Measurements from ENCODE around the gene RALGPS1. TPM values are rescaled to one million over a fixed set of nuclear protein-coding genes. Genes with fewer than 3 reads are reported as not detected.

The RALGPS1 gene
- total and polyA plus RNA-seq, 2 of the 8 experiments (the other 6 are each of a cell fraction or from before 2014, with no cell fraction given) = 20.0 to 23.5 TPM

DNA sequence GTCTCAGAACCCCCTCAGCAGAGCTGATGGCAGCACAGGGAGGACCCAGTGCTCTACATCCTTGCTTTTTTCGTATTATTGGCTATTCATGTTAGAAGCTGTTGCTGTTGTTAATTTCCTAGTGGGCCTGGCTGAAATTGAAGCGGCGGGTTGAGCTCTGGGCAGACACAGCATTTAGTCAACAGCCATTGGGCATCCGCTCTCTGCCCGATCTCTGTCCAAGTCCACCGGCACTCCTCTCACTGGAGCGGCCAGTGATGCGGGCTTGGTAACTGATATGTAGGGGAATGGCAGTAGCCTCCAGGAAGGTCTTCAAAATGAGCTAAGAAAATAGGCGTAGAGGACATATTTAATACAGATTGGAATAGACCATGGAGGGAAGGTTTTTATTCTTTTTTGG, 348.7 kb downstream of the RALGPS1 start:
- H3K79me1 ChIP-seq (ENCODE audit: low read depth, low read length) = no peaks in the 10 kb centered on the region
- H3K4ac ChIP-seq (replicated peaks; ENCODE audit: insufficient read length, low read depth, low read length) = no peak overlapping the region
- H4K5ac ChIP-seq (ENCODE audit: insufficient read length, low read depth, low read length) = no peak overlapping the region
- no peak overlapping the region for H2BK5ac ChIP-seq (ENCODE audit: low read depth, low read length)
- 89% methylated on average over 9 of the region's 9 CpGs; no CpG with 5 or more reads in 1 of the 2 experiments for WGBS, 2 experiments (ENCODE audit: extremely low coverage in 1 of 2, insufficient coverage in 1 of 2, insufficient read length in 1 of 2, insufficient replicate concordance in 2 of 2, low coverage in 1 of 2, low lambda C conversion rate in 2 of 2, missing lambda C conversion rate in 1 of 2)
- H3K14ac ChIP-seq (ENCODE audit: insufficient read length) = no peak overlapping the region
- no peak overlapping the region for H3K27ac ChIP-seq (ENCODE audit: low read depth, low read length)
- FAIRE-seq (no peak), DNase-seq (ENCODE audit: low read depth in 1 of 2, low spot score in 2 of 2) (no peak)
- H3K9me3 ChIP-seq (ENCODE audit: insufficient read depth in 2 of 2, low read depth in 1 of 2, low read length in 1 of 2) = no peaks in the 10 kb centered on the region
- no peaks in the 10 kb centered on the region for H4K20me1 ChIP-seq (replicated peaks in 1 of 2; ENCODE audit: control insufficient read depth in 1 of 2, insufficient read depth in 2 of 2, low read length in 2 of 2)
- ChIA-PET POLR2A (ENCODE audit: partially characterized antibody) (no interaction called here), CTCF (ENCODE audit: partially characterized antibody) (interaction anchor here (0.6 to 1.9 kb wide), 8 partner anchors 14 to 103 kb away, joined by 3 to 6 read pairs (median 4); no protein-coding TSS in a partner anchor)
- H2BK12ac ChIP-seq (ENCODE audit: low read depth, low read length) = no peak overlapping the region
- no peak overlapping the region for H2BK20ac ChIP-seq (ENCODE audit: low read length)
- no peak overlapping the region for H3K9ac ChIP-seq (replicated peaks in 1 of 4; ENCODE audit: extremely low read depth in 1 of 4, low read depth in 3 of 4, low read length in 3 of 4)
- H3K4me3 ChIP-seq (ENCODE audit: extremely low read depth in 1 of 4, insufficient read depth in 2 of 4, low read depth in 3 of 4, low read length in 4 of 4) = no peak overlapping the region
- no peaks in the 10 kb centered on the region for H3K27me3 ChIP-seq (replicated peaks in 1 of 4; ENCODE audit: control insufficient read depth in 3 of 4, extremely low read depth in 1 of 4, insufficient read depth in 3 of 4, low read length in 3 of 4)
- H3K56ac ChIP-seq (replicated peaks; ENCODE audit: insufficient read length, low read depth, low read length) = no peak overlapping the region
- H3K23ac ChIP-seq (ENCODE audit: insufficient read length) = no peak overlapping the region
- H2AFZ ChIP-seq (ENCODE audit: low read length) = no peak overlapping the region
- H2BK15ac ChIP-seq (ENCODE audit: low read length) = no peak overlapping the region
- H4K91ac ChIP-seq (replicated peaks; ENCODE audit: insufficient read length, low read length) = no peak overlapping the region
- H2AK5ac ChIP-seq (ENCODE audit: low read depth, low read length) = no peak overlapping the region
- peaks cover 0 to 6% (median 0%) of the 10 kb centered on the region in 4 experiments; a peak in 3 of 7 replicates for H3K4me1 ChIP-seq (replicated peaks in 1 of 4; ENCODE audit: control insufficient read depth in 3 of 4, insufficient read depth in 4 of 4, low read length in 3 of 4)
- H3K79me2 ChIP-seq (ENCODE audit: control insufficient read depth in 1 of 2, insufficient read depth in 2 of 2, low read length in 2 of 2) = no peaks in the 10 kb centered on the region
- H3K23me2 ChIP-seq (ENCODE audit: low read depth, low read length) = no peaks in the 10 kb centered on the region
- no peak overlapping the region for H2BK120ac ChIP-seq (replicated peaks; ENCODE audit: low read depth, low read length)
- H3K18ac ChIP-seq (ENCODE audit: extremely low read depth, low read length) = no peak overlapping the region
- no peak overlapping the region for H3K4me2 ChIP-seq (ENCODE audit: insufficient read depth in 1 of 2, low read depth in 2 of 2, low read length in 2 of 2)
- no peaks in the 10 kb centered on the region for H3K36me3 ChIP-seq (ENCODE audit: control insufficient read depth in 2 of 4, insufficient read depth in 4 of 4, low read length in 3 of 4)
- H4K8ac ChIP-seq (ENCODE audit: extremely low read depth, insufficient read depth, low read length) = no peak overlapping the region
- TF ChIP-seq TAF1 (IDR thresholded peaks at IDR 0.05; ENCODE audit: low read depth, low read length) (no peak), RAD21 (IDR thresholded peaks at IDR 0.05 in 1 of 2, conservative IDR thresholded peaks at IDR 0.05 in 1 of 2; ENCODE audit: low read depth in 2 of 2, low read length in 2 of 2) (no peak), KDM4A (IDR thresholded peaks at IDR 0.05; ENCODE audit: low read depth, low read length, severe bottlenecking) (no peak), FOSL1 (IDR thresholded peaks at IDR 0.05; ENCODE audit: insufficient read depth, low read depth, low read length) (no peak), SP4 (IDR thresholded peaks at IDR 0.05; ENCODE audit: low read length) (no peak), SP2 (IDR thresholded peaks at IDR 0.05; ENCODE audit: low read length) (no peak), CBX8 (IDR thresholded peaks at IDR 0.05; ENCODE audit: borderline replicate concordance, low read depth, low read length) (no peak), RBBP5 (IDR thresholded peaks at IDR 0.05; ENCODE audit: borderline replicate concordance, low read depth, low read length) (no peak), TAF7 (optimal IDR thresholded peaks at IDR 0.05; ENCODE audit: borderline replicate concordance, low read depth, low read length) (no peak), SRF (IDR thresholded peaks at IDR 0.05; ENCODE audit: low read depth, low read length) (no peak)
- TF ChIP-seq, protein P1, sequence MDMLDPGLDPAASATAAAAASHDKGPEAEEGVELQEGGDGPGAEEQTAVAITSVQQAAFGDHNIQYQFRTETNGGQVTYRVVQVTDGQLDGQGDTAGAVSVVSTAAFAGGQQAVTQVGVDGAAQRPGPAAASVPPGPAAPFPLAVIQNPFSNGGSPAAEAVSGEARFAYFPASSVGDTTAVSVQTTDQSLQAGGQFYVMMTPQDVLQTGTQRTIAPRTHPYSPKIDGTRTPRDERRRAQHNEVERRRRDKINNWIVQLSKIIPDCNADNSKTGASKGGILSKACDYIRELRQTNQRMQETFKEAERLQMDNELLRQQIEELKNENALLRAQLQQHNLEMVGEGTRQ (IDR thresholded peaks at IDR 0.05; ENCODE audit: low read length) = no peak
- TF ChIP-seq, protein P2, sequence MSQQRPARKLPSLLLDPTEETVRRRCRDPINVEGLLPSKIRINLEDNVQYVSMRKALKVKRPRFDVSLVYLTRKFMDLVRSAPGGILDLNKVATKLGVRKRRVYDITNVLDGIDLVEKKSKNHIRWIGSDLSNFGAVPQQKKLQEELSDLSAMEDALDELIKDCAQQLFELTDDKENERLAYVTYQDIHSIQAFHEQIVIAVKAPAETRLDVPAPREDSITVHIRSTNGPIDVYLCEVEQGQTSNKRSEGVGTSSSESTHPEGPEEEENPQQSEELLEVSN (IDR thresholded peaks at IDR 0.05) = no peak

All from H1 (cell line).